Lung (tissue), 12 donors: ENCODE measurements around the gene PCDHGA6. TPM values are rescaled to one million over a fixed set of nuclear protein-coding genes. Genes with fewer than 3 reads are reported as not detected.
"Not testable (repeated sequence)": the region's sequence is repeated elsewhere in the genome, so short reads cannot be mapped to it uniquely, and the experiment has no call there.

Experiments
- ATAC-seq: fragments of 200-7000 bp; cut with Tn5 transposase; one replicate; pipeline ENCODE4 v1.9.1; 2020; ENCODE audit warnings: moderate number of reproducible peaks; ENCODE audit not compliant: insufficient read depth, low FRiP score
- DNase-seq, 3 donors: peaks; one replicate each; pipeline ENCODE4 v3.0.0-alpha.2; 2013 to 2017
- H3K27ac ChIP-seq, 2 donors: one replicate each; pipeline ENCODE4 v1.5.1; 2013; ENCODE audit warnings: mild to moderate bottlenecking in 2 of 2, moderate library complexity in 2 of 2, control low read depth in 1 of 2, inconsistent platforms in 1 of 2, low read depth in 1 of 2, low read length in 1 of 2
- H3K27me3 ChIP-seq, 3 donors: one replicate each; pipeline ENCODE4 v1.5.1; 2013; ENCODE audit warnings: low read length in 2 of 3; ENCODE audit not compliant: control insufficient read depth in 3 of 3, insufficient read depth in 3 of 3
- H3K36me3 ChIP-seq, 4 donors: one replicate each; pipeline ENCODE4 v1.5.1; 2013; ENCODE audit warnings: low read length in 4 of 4, mild to moderate bottlenecking in 1 of 4, moderate library complexity in 1 of 4; ENCODE audit not compliant: control insufficient read depth in 4 of 4, insufficient read depth in 4 of 4
- H3K4me1 ChIP-seq, 5 donors: one replicate each; pipeline ENCODE4 v1.5.1; 2013; ENCODE audit warnings: low read length in 5 of 5, mild to moderate bottlenecking in 2 of 5, moderate library complexity in 1 of 5; ENCODE audit not compliant: control insufficient read depth in 5 of 5, insufficient read depth in 5 of 5
- H3K4me3 ChIP-seq: one replicate; pipeline ENCODE4 v1.5.1; 2013; ENCODE audit warnings: mild to moderate bottlenecking, control low read depth, moderate library complexity
- H3K9ac ChIP-seq, 2 donors: one replicate each; pipeline ENCODE4 v1.5.1; 2013; ENCODE audit warnings: low read length in 2 of 2, control low read depth in 1 of 2; ENCODE audit not compliant: insufficient read depth in 1 of 2
- H3K9me3 ChIP-seq, 4 donors: one replicate each; pipeline ENCODE4 v1.5.1; 2013; ENCODE audit warnings: low read length in 3 of 4, mild to moderate bottlenecking in 1 of 4, moderate library complexity in 1 of 4; ENCODE audit not compliant: control insufficient read depth in 4 of 4, insufficient read depth in 3 of 4
- CTCF ChIP-seq: IDR thresholded peaks from 2 replicates; pipeline ENCODE4 v1.5.1; 2012; ENCODE audit warnings: mild to moderate bottlenecking; ENCODE audit errors: control extremely low read depth, extremely low read depth
- WGBS, 2 donors: extraction: QIAGEN DNeasy Blood & Tissue Kit; methylation state at CpG; one replicate each; pipeline ENCODE4 v1.1.7; 2013; 5-methylcytosine and 5-hydroxymethylcytosine counted together
- polyA plus RNA-seq, 2 donors: library from polyadenylated mRNA; stranded (reverse); fragments of 200-250 nt; gene quantifications; one replicate each; pipeline ENCODE4 v1.2.1, GENCODE V29; 2013
- total RNA-seq, 2 donors: library from RNA; depleted of rRNA in 1 of 2; stranded (reverse); fragments of >200 nt in 1 of 2; gene quantifications; one replicate each; pipeline ENCODE4 v1.2.1, GENCODE V29; 2014 to 2021
- donor health status: control.
- donor health status: control.
- donor health status: Bipolar disorder and iron deficiency.
- donor health status: healthy.
- donor health status: DM: yes; HTN: yes; CAD: no.

PCDHGA6 gene
- total and polyA plus RNA-seq, 4 donors, result 0.59 to 8.5 (median 2.9) TPM

- not testable (repeated sequence) for H3K27me3 ChIP-seq, H3K9ac ChIP-seq, H3K27ac ChIP-seq, H3K4me3 ChIP-seq, H3K4me1 ChIP-seq
- TF ChIP-seq CTCF, result peak; percentile 29
- ATAC-seq (peak; percentile 62), DNase-seq (peak; percentile 54 to 64 (median 62))
- 10% methylated on average over 48 to 51 of the region's 51 CpGs for WGBS, 2 donors
- H3K36me3 ChIP-seq, result peaks cover 0 to 26% (median 0%) of the 10 kb centered on the region in 4 donors
- peaks cover 0 to 57% (median 27%) of the 10 kb centered on the region in 4 donors for H3K9me3 ChIP-seq
Measured at GRCh38 chr5:141407790-141408505, 34.3 kb downstream of the PCDHGA6 start, which contains the start of gene PCDHGB6. Gene PCDHGB6, plus strand, starts transcription at chr5:141408021. Its CDS starts 182 bp downstream, at chr5:141408203.

- Histone ChIP-seq H3K27me3 (peaks cover 0 to 7% (median 7%) of the 10 kb centered on the region in 3 donors), H3K4me1 (peaks cover 0 to 4% (median 0%) of the 10 kb centered on the region in 5 donors), H3K27ac (no peak overlapping the region), H3K9me3 (peaks cover 0 to 56% (median 31%) of the 10 kb centered on the region in 4 donors), H3K4me3 (no peak overlapping the region), H3K9ac (no peak overlapping the region), H3K36me3 (peaks cover 0 to 32% (median 0%) of the 10 kb centered on the region in 4 donors)
- WGBS, 2 donors, result 26 to 27% methylated on average over 64 of the region's 64 CpGs
- no peak for TF ChIP-seq CTCF
- ATAC-seq, result no peak
- no peak for DNase-seq
Measured at GRCh38 chr5:141409598-141410306, 36.1 kb downstream of the PCDHGA6 start.

GRCh38 chr5:141411575-141411974, 37.9 kb downstream of the PCDHGA6 start:
- 58 to 77% methylated on average over 3 of the region's 3 CpGs for WGBS, 2 donors
- no peak overlapping the region for H3K4me3 ChIP-seq
- DNase-seq, result no peak
- TF ChIP-seq CTCF, result no peak
- no peak for ATAC-seq
- H3K27ac ChIP-seq, result no peak overlapping the region
- peaks cover 0 to 2% (median 0%) of the 10 kb centered on the region in 5 donors for H3K4me1 ChIP-seq
- H3K27me3 ChIP-seq, result peaks cover 0 to 7% (median 7%) of the 10 kb centered on the region in 3 donors
- peaks cover 0 to 30% (median 0%) of the 10 kb centered on the region in 4 donors for H3K36me3 ChIP-seq
- H3K9me3 ChIP-seq, result peaks cover 0 to 51% (median 31%) of the 10 kb centered on the region in 4 donors
- no peak overlapping the region for H3K9ac ChIP-seq
